AG04449 (cell line): Measurements from ENCODE around the gene GAR1.
"Not testable (repeated sequence)": the region's sequence is repeated elsewhere in the genome, so short reads cannot be mapped to it uniquely, and the experiment has no call there.

Experiments
- CTCF ChIA-PET: fragments of 350-600 bp; formaldehyde crosslinking; extraction: SDS; loops from one replicate; lab custom pipeline; 2021; ENCODE audit warnings: antibody characterized with exemption; lab: Yijun Ruan, JAX
- POLR2A ChIA-PET: fragments of 400-600, 350-600 bp; formaldehyde crosslinking; extraction: SDS; loops from one replicate; lab custom pipeline; 2020; ENCODE audit warnings: antibody characterized with exemption, inconsistent platforms; lab: Yijun Ruan, JAX
- DNase-seq: peaks from one replicate; pipeline ENCODE4 v3.0.0-alpha.2; 2010; ENCODE audit warnings: low read depth, low spot score
- H3K4me3 ChIP-seq: 2 replicates; pipeline ENCODE4 v1.5.1; 2011; ENCODE audit warnings: low read depth, mild to moderate bottlenecking, control low read depth, low read length
- TF ChIP-seq, protein P1 (sequence below): IDR thresholded peaks from one replicate; pipeline ENCODE4 v1.5.1; 2011; ENCODE audit warnings: mild to moderate bottlenecking, moderate library complexity, low read length, control low read depth, inconsistent platforms; ENCODE audit not compliant: insufficient read depth; ENCODE audit errors: missing control alignments

Gene GAR1

DNA sequence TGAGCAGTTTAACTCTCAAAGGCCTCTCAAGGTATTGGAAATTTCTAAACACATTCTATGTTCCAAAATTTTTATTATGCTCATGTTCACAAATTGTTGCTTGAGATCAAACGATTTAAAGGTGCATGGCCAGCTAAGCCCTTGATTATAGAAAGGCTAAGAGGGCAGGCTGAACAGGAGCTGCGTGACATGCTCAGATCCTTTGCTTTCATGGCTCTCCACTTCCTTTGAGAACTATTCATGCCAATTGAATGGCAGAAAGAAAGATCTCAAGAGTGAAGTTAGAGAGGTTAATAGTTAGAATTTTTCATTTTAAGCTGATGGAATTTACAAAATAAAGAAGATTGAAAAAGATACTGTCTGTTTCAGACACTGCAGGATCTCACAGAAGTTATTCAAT lies 32.9 kb downstream of the GAR1 start:
- ChIA-PET CTCF (interaction anchor here (1.0 to 1.6 kb wide), 2 partner anchors 22 to 130 kb away, joined by 3 to 4 read pairs; no protein-coding TSS in a partner anchor), POLR2A (no interaction called here)
- DNase-seq: no peak
- TF ChIP-seq, protein P1, sequence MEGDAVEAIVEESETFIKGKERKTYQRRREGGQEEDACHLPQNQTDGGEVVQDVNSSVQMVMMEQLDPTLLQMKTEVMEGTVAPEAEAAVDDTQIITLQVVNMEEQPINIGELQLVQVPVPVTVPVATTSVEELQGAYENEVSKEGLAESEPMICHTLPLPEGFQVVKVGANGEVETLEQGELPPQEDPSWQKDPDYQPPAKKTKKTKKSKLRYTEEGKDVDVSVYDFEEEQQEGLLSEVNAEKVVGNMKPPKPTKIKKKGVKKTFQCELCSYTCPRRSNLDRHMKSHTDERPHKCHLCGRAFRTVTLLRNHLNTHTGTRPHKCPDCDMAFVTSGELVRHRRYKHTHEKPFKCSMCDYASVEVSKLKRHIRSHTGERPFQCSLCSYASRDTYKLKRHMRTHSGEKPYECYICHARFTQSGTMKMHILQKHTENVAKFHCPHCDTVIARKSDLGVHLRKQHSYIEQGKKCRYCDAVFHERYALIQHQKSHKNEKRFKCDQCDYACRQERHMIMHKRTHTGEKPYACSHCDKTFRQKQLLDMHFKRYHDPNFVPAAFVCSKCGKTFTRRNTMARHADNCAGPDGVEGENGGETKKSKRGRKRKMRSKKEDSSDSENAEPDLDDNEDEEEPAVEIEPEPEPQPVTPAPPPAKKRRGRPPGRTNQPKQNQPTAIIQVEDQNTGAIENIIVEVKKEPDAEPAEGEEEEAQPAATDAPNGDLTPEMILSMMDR: no peak
- H3K4me3 ChIP-seq: no peak overlapping the region

DNA sequence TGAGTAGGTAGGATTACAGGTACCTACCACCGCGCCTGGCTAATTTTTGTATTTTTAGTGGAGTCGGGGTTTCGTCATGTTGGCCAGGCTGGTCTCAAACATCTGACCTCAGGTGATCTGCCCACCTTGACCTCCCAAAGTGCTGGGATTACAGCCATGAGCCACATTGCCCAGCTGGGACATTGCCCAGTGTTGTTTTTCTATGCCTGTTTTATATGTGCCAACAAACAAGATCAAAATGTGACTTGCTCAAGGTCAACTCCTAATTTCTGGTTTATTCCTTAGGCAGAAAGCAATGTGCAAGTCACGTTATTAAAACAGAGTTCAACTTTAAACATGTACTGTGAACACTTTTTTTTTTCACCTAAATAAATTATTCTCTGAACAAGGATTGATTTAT lies 35.0 kb downstream of the GAR1 start:
- no peak for DNase-seq
- TF ChIP-seq, protein P1: no peak
- ChIA-PET POLR2A (no interaction called here), CTCF (interaction anchor here (0.7 kb wide), 1 partner anchor 654 kb away, joined by 3 read pairs; no protein-coding TSS in a partner anchor)
- no peak overlapping the region for H3K4me3 ChIP-seq

GRCh38 chr4:109859426-109860300 lies 44.1 kb downstream of the GAR1 start:
- DNase-seq, H3K4me3 ChIP-seq, CTCF ChIA-PET, POLR2A ChIA-PET: not testable (repeated sequence)

GRCh38 chr4:109861271-109861670 lies 45.7 kb downstream of the GAR1 start:
- no peak for DNase-seq
- TF ChIP-seq, protein P1: no peak
- no peak overlapping the region for H3K4me3 ChIP-seq
- POLR2A ChIA-PET: no interaction called here
- CTCF ChIA-PET: interaction anchor here (1.3 kb wide), 1 partner anchor 16 kb away, joined by 3 read pairs; no protein-coding TSS in a partner anchor

GRCh38 chr4:109861916-109862511 lies 46.5 kb downstream of the GAR1 start:
- POLR2A ChIA-PET: no interaction called here
- no peak overlapping the region for H3K4me3 ChIP-seq
- no peak for DNase-seq
- TF ChIP-seq, protein P1: no peak
- CTCF ChIA-PET: interaction anchor here (1.3 kb wide), 1 partner anchor 15 kb away, joined by 3 read pairs; no protein-coding TSS in a partner anchor

GRCh38 chr4:109864134-109864533 lies 48.6 kb downstream of the GAR1 start:
- ChIA-PET POLR2A (no interaction called here), CTCF (no interaction called here)
- H3K4me3 ChIP-seq: no peak overlapping the region
- TF ChIP-seq, protein P1: no peak
- no peak for DNase-seq
